CD4-positive, alpha-beta T cell treated with Interferon alpha-2 for 1 hour (primary cell): Measurements from ENCODE around the gene PDIA2.
"Not testable (repeated sequence)": the region's sequence is repeated elsewhere in the genome, so short reads cannot be mapped to it uniquely, and the experiment has no call there.

ENCODE experiments used
- DNase-seq, 2 donors: peaks; one replicate each; pipeline ENCODE4 v3.0.0-alpha.2; 2020 to 2022

PDIA2 gene

GRCh38 chr16:334164-334832, 51.3 kb downstream of the PDIA2 start:
- DNase-seq = not testable (repeated sequence)

DNA sequence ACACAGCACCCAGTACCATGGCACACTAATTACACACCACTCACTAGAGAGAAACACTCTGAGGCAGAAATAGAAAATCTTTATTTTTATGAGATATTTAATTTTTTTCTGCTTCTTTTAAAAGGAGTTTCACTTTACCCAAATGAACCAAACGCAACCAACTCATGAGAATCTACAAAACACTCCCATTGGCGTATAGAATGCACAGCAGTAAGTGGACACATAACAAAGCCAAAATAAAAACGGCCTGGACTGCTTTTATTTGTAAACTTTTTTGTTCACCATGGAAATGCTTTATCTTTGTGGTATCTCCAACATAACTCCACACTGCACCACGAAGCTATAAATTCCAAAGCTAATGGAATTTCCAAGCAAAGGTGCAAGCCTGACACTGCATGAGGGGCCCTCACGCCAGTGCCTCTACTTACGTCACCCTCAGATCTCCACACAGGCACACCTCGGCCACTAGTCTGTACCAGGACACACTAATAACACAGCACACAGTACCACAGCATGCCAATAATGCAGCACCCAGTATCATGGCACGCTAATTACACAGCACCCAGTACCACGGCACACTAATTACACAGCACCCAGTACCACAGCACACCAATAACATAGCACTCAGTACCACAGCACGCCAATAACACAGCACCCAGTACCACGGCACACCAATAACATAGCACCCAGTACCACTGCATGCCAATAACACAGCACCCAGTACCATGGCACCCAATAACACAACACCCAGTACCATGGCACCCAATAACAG, 52.1 kb downstream of the PDIA2 start:
- not testable (repeated sequence) for DNase-seq

DNA sequence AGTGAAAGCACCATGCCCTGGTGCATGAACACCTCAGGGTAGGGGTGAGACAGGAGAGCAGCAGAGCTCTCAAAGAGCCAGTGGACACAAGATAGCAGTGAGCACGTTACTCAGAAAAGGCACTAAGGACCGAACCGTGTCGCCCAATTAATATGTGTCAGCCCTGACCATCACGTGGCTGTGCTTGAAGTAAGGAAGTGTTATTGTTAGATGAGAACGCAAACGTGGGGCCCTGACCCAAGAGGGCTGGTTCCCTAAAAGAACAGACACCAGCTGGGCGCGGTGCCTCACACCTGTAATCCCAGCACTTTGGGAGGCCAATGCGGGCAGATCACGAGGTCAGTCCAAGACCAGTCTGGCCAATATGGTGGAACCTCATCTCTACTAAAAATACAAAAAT, 53.3 kb downstream of the PDIA2 start:
- peak in 1 of 2 donors; percentile 24 for DNase-seq
